Neural progenitor cell (in vitro differentiated cells): ENCODE data around the gene RASD2. TPM values are rescaled to one million over a fixed set of nuclear protein-coding genes. Genes with fewer than 3 reads are reported as not detected.

Experiments
- DNase-seq: peaks from one replicate; pipeline ENCODE4 v3.0.0-alpha.2; 2016; ENCODE audit warnings: low spot score
- H2AFZ ChIP-seq: fragments of 200-600 bp; sonication (generic); replicated peaks from 2 replicates; pipeline ENCODE4 v1.6.1; 2016; ENCODE audit warnings: antibody characterized with exemption
- H3F3A ChIP-seq: fragments of 200-600 bp; sonication (generic); 2 replicates; pipeline ENCODE4 v1.6.1; 2016; ENCODE audit warnings: antibody characterized with exemption, low read depth
- H3K27ac ChIP-seq: fragments of 200-600 bp; sonication (generic); 2 replicates; pipeline ENCODE4 v1.5.1; 2016; ENCODE audit warnings: mild to moderate bottlenecking
- H3K27me3 ChIP-seq: fragments of 200-600 bp; sonication (generic); 2 replicates; pipeline ENCODE4 v1.6.1; 2016; ENCODE audit warnings: mild to moderate bottlenecking, moderate library complexity
- H3K36me3 ChIP-seq: fragments of 200-600 bp; sonication (generic); 2 replicates; pipeline ENCODE4 v1.5.1; 2016
- H3K4me1 ChIP-seq: fragments of 200-600 bp; sonication (generic); 2 replicates; pipeline ENCODE4 v1.6.1; 2016; ENCODE audit warnings: mixed run types
- H3K4me2 ChIP-seq: fragments of 200-600 bp; sonication (generic); 2 replicates; pipeline ENCODE4 v1.6.1; 2016
- H3K4me3 ChIP-seq: fragments of 200-600 bp; sonication (generic); 2 replicates; pipeline ENCODE4 v1.5.1; 2016
- H3K79me2 ChIP-seq: fragments of 200-600 bp; sonication (generic); 2 replicates; pipeline ENCODE4 v1.6.1; 2016; ENCODE audit warnings: low read depth
- H3K9ac ChIP-seq: fragments of 200-600 bp; sonication (generic); 2 replicates; pipeline ENCODE4 v1.6.1; 2016
- H3K9me3 ChIP-seq: fragments of 200-600 bp; sonication (generic); 2 replicates; pipeline ENCODE4 v1.5.1; 2016; ENCODE audit warnings: low read depth
- H4K20me1 ChIP-seq: fragments of 200-600 bp; sonication (generic); 2 replicates; pipeline ENCODE4 v1.6.1; 2016; ENCODE audit warnings: low read depth
- H3K27ac Mint-ChIP-seq: 3 replicates; pipeline ENCODE4 v1.8.0; 2021; ENCODE audit warnings: mixed read lengths
- H3K27me3 Mint-ChIP-seq: 2 replicates; pipeline ENCODE4 v1.8.0; 2022; ENCODE audit warnings: low read depth, mild to moderate bottlenecking, inconsistent platforms, moderate library complexity, mixed read lengths; ENCODE audit not compliant: insufficient read depth
- H3K36me3 Mint-ChIP-seq: 3 replicates; pipeline ENCODE4 v1.8.0; 2021; ENCODE audit warnings: mixed read lengths
- H3K4me1 Mint-ChIP-seq: 3 replicates; pipeline ENCODE4 v1.8.0; 2021; ENCODE audit warnings: mixed read lengths
- H3K4me3 Mint-ChIP-seq: 3 replicates; pipeline ENCODE4 v1.8.0; 2021; ENCODE audit warnings: mild to moderate bottlenecking, moderate library complexity, mixed read lengths
- H3K9me3 Mint-ChIP-seq: 3 replicates; pipeline ENCODE4 v1.8.0; 2020; ENCODE audit warnings: mixed read lengths
- EZH2 ChIP-seq: fragments of 200-600 bp; sonication (generic); IDR thresholded peaks from 2 replicates; pipeline ENCODE4 v1.6.1; 2017; ENCODE audit warnings: antibody characterized with exemption, mild to moderate bottlenecking, moderate library complexity
- EZH2phosphoT487 ChIP-seq: fragments of 200-600 bp; sonication (generic); IDR thresholded peaks from 2 replicates; pipeline ENCODE4 v1.6.1; 2017; ENCODE audit warnings: antibody characterized with exemption
- total RNA-seq: library from RNA; depleted of rRNA; stranded (reverse); fragments of >200 nt; gene quantifications from 2 replicates; pipeline ENCODE4 v1.2.3, GENCODE V29; 2015; ENCODE audit warnings: low replicate concordance
- TF ChIP-seq, protein P1 (sequence below): fragments of 200-600 bp; sonication (generic); IDR thresholded peaks from 2 replicates; pipeline ENCODE4 v1.5.1; 2017; ENCODE audit warnings: antibody characterized with exemption, mild to moderate bottlenecking

The RASD2 gene
- total RNA-seq, 1 donor from 2014 or later: 0.04 TPM

DNA sequence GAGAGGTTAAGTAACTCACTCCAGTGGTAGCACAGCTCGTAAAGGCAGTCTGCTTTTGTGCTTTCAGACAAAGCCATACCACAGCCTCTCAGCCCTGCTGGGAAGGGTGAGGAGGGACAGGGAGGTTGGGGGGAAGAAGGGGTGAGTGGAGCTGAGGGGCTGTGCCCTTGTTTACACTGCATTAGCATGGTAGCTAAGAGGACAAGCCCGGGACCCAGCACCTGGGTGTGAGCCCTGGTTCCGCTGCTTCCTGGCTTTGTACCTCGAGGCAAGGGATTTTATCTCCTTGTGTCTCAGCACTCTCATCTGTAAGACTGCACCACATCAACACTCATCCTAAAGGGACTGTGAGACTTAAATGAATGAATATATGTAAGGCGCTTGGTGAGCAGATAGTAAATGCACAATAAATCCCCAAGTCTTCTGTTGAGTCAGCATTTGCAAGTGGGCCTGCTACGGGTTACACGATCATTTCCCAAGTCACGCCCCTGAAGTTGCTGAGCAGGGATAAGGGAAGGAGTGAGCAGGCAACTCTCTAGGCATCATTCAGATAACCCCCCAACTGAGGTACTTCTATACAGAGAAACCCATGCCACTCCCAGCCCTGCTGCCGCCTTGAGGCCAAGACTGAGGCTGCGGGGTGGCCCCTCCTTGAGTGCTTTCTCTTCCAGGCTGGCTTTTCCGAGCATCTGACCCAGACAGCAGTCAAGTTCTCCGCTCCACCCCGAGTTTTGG lies 7.5 kb downstream of the RASD2 start:
- no peaks in the 10 kb centered on the region for H3K9me3 Mint-ChIP-seq
- Histone ChIP-seq H3K4me3 (no peak overlapping the region), H3K9me3 (no peaks in the 10 kb centered on the region), H3K4me2 (peak overlapping the region; percentile 16), H3K27ac (no peak overlapping the region), H3K9ac (no peak overlapping the region), H2AFZ (no peak overlapping the region), H3K27me3 (peaks cover 17% of the 10 kb centered on the region), H3K79me2 (no peaks in the 10 kb centered on the region), H3F3A (peaks cover 18% of the 10 kb centered on the region), H3K36me3 (no peaks in the 10 kb centered on the region), H4K20me1 (no peaks in the 10 kb centered on the region), H3K4me1 (peaks cover 11% of the 10 kb centered on the region)
- peaks cover 33% of the 10 kb centered on the region for H3K4me1 Mint-ChIP-seq
- peaks cover 29% of the 10 kb centered on the region for H3K27me3 Mint-ChIP-seq
- peak; percentile 56 for DNase-seq
- no peak overlapping the region for H3K4me3 Mint-ChIP-seq
- TF ChIP-seq EZH2 (no peak), EZH2phosphoT487 (no peak)
- TF ChIP-seq, protein P1, sequence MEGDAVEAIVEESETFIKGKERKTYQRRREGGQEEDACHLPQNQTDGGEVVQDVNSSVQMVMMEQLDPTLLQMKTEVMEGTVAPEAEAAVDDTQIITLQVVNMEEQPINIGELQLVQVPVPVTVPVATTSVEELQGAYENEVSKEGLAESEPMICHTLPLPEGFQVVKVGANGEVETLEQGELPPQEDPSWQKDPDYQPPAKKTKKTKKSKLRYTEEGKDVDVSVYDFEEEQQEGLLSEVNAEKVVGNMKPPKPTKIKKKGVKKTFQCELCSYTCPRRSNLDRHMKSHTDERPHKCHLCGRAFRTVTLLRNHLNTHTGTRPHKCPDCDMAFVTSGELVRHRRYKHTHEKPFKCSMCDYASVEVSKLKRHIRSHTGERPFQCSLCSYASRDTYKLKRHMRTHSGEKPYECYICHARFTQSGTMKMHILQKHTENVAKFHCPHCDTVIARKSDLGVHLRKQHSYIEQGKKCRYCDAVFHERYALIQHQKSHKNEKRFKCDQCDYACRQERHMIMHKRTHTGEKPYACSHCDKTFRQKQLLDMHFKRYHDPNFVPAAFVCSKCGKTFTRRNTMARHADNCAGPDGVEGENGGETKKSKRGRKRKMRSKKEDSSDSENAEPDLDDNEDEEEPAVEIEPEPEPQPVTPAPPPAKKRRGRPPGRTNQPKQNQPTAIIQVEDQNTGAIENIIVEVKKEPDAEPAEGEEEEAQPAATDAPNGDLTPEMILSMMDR: peak; percentile 43
- no peak overlapping the region for H3K27ac Mint-ChIP-seq
- H3K36me3 Mint-ChIP-seq: no peaks in the 10 kb centered on the region

DNA sequence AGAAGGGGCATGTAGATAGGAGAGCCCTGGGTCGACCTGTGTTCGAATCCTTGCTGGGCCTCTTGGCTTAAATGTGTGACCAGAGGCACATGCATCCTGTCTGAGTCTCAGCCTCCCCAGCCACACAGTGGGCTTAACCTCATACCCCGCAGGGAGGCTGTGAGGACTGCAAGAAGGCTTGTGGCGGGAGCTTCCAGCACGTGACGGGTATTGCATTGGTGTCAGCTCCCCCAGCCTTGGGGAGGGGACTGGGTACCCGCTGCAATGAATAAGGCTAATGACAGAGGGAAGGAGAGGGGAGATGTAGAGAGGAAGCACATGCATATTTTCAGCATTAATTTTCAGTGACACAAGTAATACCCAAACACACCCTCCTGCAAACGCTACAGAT lies 8.1 kb downstream of the RASD2 start:
- H3K27me3 Mint-ChIP-seq: peaks cover 28% of the 10 kb centered on the region
- H3K9ac ChIP-seq: no peak overlapping the region
- peak; percentile 62 for DNase-seq
- no peak overlapping the region for H3K4me3 ChIP-seq
- H3K36me3 ChIP-seq: no peaks in the 10 kb centered on the region
- H3K4me1 Mint-ChIP-seq: peaks cover 33% of the 10 kb centered on the region
- peaks cover 11% of the 10 kb centered on the region for H3K4me1 ChIP-seq
- peaks cover 18% of the 10 kb centered on the region for H3F3A ChIP-seq
- peak overlapping the region; percentile 16 for H3K4me2 ChIP-seq
- H3K4me3 Mint-ChIP-seq: no peak overlapping the region
- H3K9me3 Mint-ChIP-seq: no peaks in the 10 kb centered on the region
- TF ChIP-seq, protein P1: peak; percentile 1
- TF ChIP-seq EZH2 (no peak), EZH2phosphoT487 (no peak)
- no peaks in the 10 kb centered on the region for H3K79me2 ChIP-seq
- H3K27me3 ChIP-seq: peaks cover 11% of the 10 kb centered on the region
- no peak overlapping the region for H2AFZ ChIP-seq
- no peaks in the 10 kb centered on the region for H4K20me1 ChIP-seq
- no peak overlapping the region for H3K27ac Mint-ChIP-seq
- H3K36me3 Mint-ChIP-seq: no peaks in the 10 kb centered on the region
- H3K9me3 ChIP-seq: no peaks in the 10 kb centered on the region
- H3K27ac ChIP-seq: no peak overlapping the region

DNA sequence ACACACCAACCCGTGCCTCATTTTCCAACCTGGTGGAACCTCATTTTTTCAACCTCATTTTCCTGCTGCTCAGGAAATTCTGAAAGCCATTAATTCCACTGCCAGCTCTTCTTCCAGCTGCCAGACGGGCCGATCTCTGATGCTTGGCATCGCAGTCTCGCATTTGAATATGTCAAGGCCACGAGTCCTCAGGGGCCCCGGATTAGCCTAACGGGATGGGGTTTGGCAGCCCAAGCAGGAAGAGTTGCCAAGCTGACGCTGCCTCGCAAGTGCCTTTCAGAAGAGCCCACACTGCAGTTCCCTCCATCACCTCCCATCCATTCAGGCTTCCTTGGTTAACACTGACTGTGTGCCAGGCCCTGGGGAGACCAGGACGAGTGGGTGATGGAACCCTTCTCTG lies 8.7 kb downstream of the RASD2 start:
- peaks cover 26% of the 10 kb centered on the region for H3K27me3 Mint-ChIP-seq
- H3K9me3 Mint-ChIP-seq: no peaks in the 10 kb centered on the region
- Histone ChIP-seq H3K79me2 (no peaks in the 10 kb centered on the region), H4K20me1 (no peaks in the 10 kb centered on the region), H3K36me3 (no peaks in the 10 kb centered on the region), H3F3A (peaks cover 18% of the 10 kb centered on the region), H3K27me3 (peaks cover 5% of the 10 kb centered on the region), H3K4me2 (no peak overlapping the region), H3K4me1 (peaks cover 11% of the 10 kb centered on the region), H3K4me3 (no peak overlapping the region), H3K9ac (no peak overlapping the region), H3K9me3 (no peaks in the 10 kb centered on the region), H3K27ac (no peak overlapping the region), H2AFZ (no peak overlapping the region)
- DNase-seq: no peak
- TF ChIP-seq, protein P1: no peak
- TF ChIP-seq EZH2: no peak
- no peak for TF ChIP-seq EZH2phosphoT487
- no peak overlapping the region for H3K27ac Mint-ChIP-seq
- peaks cover 33% of the 10 kb centered on the region for H3K4me1 Mint-ChIP-seq
- H3K4me3 Mint-ChIP-seq: no peak overlapping the region
- H3K36me3 Mint-ChIP-seq: no peaks in the 10 kb centered on the region
